HG03469 (cell line): Measurements from ENCODE around the gene CPO.
A peak's percentile ranks its signal among the peaks of the same experiment; 100 is the strongest.

Source experiments
- ATAC-seq: cut with Tn5 transposase; IDR thresholded peaks from one replicate; pipeline ENCODE4 v1.9.1; 2021; ENCODE audit warnings: mild to moderate bottlenecking, moderate library complexity, moderate number of reproducible peaks; ENCODE audit not compliant: unreplicated experiment

The CPO gene

DNA sequence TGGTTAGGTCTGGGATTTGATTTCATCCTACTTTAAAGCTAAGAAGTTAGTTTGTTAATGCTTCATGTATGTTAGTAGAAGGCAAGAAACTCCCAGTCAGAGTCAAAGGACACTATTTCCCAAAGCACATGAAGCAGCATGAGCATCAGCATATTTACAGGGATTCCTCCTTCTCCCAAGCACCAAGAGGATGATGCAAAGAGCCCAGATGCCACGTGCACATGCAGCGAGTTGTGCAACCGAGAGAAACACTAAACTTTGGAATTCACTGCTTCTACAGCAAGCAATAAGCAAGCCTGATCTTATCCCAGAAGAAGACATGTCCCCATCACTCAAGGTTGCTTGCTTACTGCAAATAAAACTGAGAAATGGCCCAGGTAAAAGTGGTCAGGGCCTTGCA is 32.5 kb downstream of the CPO start:
- ATAC-seq = no peak

DNA sequence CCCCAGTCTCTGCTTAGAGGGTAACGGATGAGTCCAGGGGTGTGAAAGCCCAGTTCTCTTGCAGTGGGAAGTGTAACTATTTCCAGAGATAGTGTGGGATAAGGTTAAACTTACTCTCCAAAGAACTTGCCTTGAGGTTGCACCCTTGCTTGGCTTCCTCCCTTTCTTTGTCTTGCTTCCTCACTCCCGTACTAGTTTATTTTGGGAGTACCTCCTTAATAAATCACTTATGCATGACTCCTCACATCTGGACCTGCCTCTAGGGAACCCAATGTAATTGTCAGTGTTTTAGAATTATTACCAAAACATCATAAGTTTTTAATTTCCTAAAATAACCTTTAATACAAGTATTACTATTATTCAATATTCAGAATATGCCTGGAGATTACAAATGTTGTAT is 35.2 kb downstream of the CPO start:
- no peak for ATAC-seq

DNA sequence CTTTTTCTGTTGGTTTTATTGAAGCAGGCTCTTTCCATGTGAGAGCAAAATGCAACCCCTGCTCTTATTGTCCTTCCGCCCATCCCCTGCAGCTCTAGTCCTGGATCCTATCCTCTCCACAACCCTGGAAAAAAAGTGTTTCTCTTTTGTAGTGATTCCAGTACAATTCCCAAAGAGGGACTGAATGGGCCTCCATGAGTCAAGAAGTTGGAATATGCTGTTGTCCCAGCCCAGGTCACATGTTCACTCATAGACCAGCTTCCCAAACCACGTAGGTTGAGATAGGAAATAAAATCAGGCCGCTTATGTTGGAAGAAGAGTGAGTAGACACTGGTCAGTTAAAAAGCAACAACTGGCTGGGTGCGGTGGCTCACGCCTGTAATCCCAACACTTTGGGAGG is 39.4 kb downstream of the CPO start:
- no peak for ATAC-seq

DNA sequence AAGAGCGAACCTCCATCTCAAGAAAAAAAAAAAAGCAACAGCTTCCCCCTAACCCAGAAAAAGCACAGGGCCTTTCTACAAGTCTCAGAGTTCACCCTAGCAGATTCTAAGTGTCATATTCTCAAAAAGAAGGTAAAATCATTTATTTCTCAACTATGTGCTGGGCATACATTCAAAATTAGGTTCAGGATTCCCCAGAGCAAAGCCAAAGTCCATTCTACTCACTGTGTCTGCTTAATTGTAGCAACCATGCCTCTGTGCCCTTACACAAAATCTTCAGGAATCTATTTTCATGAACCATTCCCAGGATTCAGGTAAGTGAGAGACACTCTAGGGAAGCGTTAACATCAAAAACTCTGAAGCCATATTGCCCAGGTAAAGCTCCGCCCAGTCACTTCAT is 40.0 kb downstream of the CPO start:
- ATAC-seq = no peak

DNA sequence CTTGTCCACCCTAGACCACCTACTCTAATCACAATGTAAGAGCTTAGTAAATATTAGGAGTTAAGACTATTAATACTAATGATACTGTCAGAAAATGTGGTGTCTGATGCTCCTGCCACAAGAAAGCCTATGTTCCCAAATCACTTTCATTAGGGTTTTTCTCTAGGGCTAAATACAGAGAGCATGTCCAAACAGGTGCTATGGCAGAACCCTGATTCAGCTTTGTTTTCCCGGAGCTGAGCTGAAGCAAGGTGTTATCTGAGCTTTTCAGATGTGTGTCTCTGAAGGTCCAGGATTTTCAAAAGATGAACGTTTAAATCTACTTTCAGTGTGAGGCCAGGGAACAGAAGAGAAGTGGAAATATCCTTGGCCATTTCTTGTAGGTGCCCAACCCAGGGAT is 40.6 kb downstream of the CPO start:
- no peak for ATAC-seq

DNA sequence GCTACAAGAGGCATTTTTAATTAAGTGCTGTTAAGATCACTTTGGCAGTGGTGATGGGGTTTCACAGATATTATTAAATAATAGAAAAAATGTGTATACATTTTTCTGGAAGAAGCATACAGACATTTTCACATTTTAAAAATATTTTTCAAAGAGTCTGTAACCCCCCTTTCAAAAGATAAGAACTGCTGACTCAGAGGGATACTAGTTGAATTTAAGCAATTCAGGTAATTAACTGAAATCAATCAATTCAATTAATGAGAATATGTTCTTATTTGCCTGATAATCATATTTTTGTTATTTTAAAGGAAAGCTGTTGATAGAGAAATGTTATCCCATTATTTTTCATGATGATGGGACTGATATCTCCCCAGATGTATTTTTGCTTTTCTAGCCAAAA is 41.1 kb downstream of the CPO start:
- no peak for ATAC-seq

DNA sequence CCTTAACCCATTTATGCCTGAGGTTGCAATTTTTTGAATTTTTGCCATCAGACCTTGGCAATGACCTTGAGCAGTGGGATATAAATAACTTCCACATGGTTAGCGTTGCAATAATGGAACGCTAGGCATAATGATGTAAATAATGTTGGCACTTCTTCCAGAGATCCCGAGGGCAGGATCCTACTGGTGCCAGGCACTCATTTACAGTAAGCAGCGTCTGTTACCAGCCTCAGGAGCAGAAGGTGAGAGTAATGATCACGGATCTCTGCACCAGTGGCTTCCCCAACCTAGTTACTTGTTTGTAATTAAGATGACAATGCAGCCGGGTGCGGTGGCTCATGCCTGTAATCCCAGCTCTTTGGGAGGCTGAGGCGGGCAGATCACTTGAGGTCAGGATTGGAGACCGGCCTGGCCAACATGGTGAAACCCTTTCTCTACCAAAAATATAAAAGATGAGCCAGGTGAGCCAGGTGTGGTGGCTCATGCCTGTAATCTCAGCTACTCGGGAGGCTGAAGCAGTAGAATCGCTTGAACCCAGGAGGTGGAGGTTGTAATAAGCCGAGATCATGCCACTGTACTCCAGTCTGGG is 41.9 kb downstream of the CPO start:
- no peak for ATAC-seq

DNA sequence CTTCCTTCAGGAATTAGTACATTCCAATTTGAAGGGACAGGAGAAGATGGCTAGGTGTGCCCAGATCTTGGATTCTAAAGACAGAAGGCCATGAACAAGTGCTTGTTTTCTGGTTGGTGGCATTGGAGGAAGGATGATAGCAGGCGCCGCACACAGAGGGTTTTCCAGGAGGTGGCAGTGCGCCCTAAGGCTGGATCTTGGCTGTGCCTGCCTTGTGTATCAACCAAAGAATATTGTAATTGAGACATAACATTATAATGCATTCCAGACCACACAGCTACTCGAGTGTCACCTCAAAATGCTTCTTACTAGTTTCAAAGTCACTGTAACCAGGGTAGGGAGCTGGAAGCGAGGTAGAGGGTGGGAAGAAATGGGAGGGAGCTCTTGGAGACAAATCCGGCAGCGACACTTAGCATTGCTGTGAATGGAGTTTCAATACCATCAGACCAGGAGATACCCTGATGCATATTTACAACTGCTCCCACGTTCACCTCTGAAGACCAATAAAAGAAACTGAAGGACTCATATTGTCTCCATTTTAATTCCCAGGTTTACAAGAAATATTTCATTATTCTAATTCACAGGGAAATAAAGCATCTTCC is 42.5 kb downstream of the CPO start:
- no peak for ATAC-seq

DNA sequence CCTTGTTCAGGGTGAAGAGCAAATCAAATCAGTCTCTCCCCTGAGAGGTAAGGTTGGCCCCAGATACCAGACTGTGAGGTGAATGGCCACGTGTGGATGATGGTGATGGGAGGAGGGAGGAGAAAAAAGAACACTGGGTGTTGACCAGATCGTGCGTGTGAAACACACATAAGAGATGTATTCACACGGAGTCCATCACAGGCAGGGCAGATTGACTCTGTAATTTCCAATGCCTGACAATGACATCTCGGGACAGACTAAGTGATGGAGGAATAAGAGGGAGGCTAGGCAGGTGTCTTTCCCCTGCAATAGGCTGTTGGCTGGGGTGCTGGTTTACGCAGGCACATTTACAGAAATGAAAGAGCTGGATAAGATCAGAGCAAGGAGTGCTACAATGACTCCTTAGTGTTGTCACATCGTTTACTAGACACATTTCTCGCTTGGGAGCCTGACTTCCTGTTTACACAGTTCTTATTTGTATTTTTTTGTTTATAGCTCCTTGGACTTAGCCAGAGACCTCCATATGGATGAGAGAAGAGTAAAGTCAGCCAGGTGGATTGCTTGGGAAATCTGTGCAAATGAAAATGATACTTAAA is 43.1 kb downstream of the CPO start:
- ATAC-seq = no peak

DNA sequence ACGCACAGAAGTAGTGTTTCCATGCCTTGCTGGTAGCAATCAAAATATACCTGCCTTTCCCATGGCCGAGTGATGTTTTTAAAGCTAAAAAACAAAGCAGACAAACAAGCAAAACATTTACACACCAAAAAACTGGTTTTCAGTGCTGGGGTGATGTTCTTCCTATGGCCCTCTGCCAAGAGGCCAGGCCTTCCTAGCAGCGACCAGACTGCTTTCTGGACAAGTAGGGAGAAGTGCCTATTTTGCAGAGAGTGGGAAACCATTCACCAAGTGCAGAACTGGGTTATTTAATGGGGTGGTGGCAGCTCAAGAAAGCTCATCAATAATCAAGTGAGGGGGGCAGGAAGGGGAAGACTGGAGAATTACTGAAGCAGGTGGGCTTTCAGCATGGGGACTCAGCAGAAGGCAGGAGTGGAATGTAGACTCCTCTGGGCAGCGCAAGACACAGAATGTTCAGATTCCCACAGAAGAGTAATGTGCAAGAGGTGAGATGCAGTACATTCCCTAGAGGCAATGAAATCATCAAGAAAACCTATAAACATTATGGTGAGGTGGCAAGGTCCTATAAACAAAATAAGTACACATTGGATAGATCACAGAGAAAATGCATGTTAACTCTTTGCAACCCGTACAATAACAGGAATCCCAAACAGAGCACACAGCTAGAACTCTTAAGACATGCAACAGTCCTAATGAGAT is 44.0 kb downstream of the CPO start:
- no peak for ATAC-seq

DNA sequence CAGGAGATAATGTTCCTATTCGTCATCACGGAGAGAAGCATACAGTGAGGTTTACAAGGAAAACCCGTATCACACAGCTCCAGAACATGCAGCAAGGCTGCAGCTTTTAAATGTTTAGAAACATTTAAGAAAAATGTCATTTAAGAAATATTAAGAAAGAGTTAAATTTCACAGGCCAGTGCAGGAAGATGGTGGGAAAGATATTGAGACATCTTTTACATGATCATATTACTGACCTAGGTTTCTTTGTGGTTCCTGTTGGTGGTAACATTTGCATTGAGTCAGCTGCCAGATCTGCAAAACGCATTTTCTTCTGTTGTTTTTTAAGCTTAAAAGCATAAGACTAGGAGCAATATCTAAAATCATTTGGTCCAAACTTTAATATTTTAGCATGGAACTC is 44.9 kb downstream of the CPO start:
- ATAC-seq = no peak

DNA sequence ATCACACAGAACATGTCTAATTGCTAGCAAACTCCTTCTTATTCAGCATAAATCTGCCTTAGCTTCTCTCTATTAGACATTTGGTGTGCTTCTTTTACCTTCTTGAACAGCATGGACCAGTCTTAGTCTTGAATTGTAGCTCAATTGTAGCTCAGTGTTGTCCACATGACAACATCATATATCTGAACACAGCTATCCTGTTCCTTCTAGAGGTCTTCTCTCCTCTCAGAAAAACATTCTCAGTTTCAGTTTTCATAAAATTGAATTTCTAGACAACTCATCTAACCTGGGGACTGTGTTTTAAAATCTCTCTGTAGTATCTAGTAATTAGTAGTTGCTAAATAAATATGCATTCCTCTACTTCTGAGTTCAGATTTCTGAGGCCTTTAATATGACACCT is 47.6 kb downstream of the CPO start:
- ATAC-seq = no peak

DNA sequence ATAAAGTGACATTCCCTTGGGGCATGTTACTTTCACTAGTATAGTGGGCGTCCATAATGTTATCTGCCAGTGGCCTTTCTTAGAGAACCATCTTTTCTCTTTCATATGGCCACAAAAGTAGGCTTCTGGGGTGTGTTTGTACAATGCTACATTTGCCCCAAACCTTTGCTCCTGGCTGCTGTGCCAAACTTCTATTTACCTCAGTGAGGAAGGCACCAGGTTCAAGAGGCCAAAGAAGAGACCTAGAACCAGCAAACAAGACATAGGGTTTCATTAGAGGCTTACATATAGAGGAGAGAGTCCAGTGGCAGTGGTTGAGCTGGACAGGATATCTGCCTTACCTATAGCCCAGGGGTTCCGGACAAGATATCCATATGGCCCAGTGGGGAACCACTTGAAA is 48.5 kb downstream of the CPO start:
- ATAC-seq = no peak

DNA sequence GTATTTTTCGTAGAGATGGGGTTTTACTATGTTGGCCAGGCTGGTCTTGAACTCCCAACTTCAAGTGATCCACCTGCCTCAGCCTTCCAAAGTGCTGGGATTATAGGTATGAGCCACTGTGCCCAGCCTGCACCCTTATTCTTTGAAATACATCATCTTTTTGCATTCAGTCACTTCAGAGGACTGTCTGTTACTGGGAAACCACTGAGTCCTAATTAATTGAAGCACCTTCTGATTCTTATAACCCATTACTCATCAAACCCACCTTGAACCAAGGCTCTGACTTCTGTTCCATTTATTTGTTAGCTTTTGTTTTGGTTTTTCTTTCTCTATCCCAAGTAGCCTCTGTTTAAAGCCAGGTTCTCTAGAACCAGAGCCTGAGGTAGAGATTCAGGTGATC is 49.6 kb downstream of the CPO start:
- no peak for ATAC-seq

DNA sequence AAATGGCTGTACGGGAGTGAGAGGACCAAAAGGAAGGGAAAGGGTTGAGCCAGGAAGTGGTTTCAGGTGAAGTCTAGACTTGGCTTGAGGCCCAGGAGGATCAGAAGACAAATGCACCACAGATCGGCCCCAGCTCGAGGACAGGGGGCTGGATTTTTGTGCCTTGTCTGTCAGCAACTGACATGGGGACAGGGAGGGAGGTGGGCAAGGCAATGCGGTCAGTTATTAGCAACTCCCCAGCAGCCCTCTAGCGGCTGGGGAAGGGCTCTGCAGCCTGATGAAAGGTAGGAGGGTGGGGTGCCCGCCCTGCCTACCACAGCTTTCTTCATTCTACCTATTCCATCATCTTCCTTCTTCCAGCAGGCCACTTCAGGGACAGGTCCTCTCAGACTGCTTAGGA is 50.0 kb downstream of the CPO start:
- ATAC-seq = peak; percentile 62

DNA sequence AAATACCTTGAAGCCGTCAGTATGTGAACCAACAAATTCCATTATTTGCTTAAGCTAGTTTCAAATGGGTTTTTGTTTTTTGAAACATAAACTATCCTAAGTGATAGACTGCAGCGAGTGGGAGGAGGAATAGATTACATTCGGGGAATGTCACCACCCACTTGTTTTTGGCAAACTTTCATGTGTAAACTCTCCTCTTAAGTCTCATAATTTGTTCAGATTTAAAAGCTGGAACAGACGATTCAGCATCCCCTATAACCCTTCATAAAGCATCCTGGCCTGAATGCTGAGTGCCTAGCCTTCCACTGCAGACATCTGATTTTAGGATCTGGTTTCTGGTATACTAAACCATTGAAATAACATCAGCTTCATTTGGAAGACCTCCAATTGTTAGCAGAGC is 51.0 kb downstream of the CPO start:
- no peak for ATAC-seq

DNA sequence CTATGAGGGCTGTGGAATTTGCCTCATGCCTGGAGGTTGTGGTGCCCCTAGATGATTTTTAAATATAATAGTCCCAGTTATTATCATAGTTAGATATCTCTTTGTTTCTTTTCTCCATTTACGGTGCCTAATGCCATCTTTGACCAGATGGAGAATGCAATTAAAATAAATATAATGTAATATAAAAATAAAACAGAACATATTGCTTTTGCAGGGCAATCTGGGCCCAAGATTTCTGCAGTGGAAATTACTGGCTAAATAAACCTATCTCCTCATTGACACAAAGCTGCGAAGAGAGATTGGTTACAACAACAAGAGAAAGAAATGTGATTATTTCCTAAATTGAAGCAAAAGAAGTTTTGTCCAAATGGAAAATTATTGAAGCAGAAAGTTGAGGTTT is 51.8 kb downstream of the CPO start:
- ATAC-seq = no peak

DNA sequence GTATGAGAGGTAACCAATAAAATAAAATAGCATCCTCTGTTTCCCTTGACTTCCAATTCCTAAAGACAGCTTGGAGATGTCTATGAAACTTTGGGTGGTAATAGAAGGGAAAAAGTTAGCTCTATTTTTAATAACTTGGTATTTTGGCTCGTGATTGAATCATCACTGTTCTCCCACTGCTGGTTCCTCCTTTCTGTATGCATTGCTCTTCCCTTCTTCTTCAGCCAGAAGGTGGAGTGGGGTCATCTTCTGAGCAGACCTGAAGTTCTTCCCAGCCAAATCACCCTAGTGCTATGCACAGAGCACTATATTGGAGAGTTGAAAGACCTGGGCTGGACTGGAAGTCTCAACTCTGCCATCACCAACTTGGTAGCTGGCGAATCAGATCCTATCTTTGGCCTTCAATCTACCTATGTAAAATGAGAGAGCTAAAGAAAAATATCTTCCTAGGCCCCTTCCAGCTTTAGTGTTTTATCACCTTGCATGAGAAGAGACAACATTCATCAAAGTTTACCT is 54.1 kb downstream of the CPO start:
- no peak for ATAC-seq

DNA sequence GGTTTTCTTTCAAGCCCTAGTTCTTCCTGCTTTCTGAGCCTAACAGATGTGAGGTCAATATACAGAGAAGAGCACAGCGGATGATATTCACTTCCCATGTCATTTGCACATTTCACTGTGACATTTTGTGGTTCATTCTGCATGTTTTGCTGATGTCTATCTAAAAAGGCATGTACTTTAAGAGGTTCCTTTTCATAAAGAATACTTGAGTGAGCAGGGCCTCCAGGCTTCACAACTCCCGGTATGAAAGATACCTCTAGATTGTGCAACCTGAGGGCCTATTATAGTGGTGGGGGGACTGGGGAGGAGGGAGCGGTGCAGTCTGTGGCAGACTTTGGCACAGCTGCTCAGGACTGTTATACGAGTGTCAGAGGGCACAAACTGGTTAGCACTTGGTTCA is 54.6 kb downstream of the CPO start:
- ATAC-seq = no peak

DNA sequence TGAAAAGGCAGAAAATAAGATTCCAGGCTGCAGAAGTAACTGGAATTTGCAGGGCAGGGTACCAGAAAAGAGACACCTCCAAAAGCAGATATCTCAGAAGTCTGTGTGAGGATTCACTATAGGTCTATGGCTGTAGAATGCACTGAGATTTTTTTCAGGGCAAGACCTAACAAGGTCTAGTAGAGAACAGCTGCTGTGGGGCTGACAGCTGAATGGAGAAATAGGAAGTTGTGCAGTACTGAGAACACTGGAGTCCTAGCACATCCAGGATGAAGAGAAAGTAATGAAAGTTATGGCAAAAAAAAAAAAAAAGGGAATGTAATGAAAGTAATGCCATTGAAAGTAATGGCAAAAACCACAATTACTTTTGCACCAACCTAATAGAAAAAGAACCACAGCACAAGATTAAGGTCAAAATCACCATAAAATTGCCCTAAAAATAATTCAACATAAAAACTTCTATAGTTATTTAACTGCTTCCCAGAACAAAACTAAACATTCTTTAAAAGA is 57.3 kb downstream of the CPO start:
- ATAC-seq = no peak

DNA sequence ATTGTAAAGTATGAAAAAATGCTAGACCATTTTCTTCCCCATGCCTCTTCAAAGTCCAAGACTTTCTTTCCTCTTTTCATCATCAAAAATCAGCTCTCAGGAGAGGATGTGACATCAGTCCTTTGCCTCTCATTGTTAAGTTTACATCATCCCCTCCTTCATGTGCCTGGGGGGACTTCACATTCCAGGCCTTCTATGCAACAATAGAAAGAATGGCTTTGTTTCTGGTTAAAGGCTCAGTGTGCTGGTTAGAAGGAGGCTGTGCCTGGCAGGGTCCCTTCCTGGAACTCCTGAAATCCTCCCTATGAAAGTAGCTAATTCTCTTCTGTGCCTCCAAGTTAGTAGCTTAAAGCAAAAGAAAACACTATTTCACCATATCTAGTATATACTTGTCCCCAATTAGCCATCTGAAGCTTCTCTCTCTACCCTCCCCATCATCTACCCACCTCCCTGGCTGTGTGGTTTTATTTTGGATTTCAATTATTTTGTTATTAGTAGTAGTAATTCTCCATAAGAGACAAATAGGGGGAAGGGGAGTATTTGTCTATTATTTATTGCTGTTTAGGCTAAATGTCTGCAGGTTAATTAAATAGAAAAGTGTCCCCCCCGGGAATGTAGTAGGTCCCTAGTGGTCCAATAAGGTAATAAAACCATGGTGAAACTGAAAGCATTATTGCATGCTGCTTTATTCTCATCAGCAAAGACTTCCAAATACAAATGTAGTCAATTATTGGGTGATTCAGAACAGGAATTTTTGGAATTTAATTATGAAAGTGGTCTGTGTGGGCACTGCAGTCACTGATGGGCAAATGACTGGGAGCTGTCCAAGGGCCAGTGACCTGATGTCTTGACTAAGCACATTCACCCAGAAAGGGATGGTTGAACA is 69.0 kb downstream of the CPO start:
- ATAC-seq = no peak
